Cerebellar nuclear complex (tissue), 1 donor: ENCODE results near the gene GPR137.
"Not testable (repeated sequence)": the region's sequence is repeated elsewhere in the genome, so short reads cannot be mapped to it uniquely, and the experiment has no call there.

Experiments
- DNase-seq, 2 experiments: peaks; one replicate each; lab custom pipeline; 2025; lab: John Stamatoyannopoulos, UW

Gene GPR137

DNA sequence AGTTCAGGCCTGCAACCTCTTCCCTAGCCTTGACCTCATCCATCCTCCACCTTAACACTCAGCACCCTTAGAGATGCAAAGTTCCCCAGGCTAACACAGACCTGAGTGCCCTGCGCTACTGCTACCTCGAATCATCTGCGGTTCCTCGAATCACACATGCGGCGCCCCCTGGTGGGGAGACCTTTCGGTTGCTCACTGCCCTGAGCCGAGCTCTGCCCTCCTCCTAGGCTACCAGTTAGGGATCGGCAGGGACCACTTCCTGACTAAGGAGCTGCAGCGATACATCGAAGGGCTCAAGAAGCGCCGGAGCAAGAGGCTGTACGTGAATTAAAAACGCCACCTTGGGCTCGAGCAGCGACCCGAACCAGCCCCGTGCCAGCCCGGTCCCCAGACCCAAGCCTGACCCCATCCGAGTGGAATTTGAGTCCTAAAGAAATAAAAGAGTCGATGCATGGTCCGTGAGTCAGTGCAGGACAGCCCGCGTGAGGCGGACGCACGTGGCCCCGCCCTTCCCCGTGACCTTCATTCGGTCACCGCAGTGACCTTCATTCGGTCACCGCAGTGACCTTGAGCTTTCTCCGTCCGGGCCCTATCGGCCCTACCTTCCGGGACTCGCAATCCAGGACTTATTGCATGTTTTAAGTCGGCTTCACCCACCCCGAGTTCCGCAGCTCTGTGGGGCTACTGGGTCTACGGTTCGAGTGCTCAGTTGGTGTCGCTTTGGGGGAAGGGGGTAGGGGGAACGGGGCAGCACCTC is 18.8 kb downstream of the GPR137 start:
- DNase-seq = peak; percentile 37 to 64

- peak; percentile 94 for DNase-seq
Measured at GRCh38 chr11:64305075-64305690, 19.5 kb downstream of the GPR137 start, which contains the start of gene ESRRA. ESRRA (plus strand) TSS chr11:64305524; CDS start chr11:64307180, 1,656 bp downstream.

DNA sequence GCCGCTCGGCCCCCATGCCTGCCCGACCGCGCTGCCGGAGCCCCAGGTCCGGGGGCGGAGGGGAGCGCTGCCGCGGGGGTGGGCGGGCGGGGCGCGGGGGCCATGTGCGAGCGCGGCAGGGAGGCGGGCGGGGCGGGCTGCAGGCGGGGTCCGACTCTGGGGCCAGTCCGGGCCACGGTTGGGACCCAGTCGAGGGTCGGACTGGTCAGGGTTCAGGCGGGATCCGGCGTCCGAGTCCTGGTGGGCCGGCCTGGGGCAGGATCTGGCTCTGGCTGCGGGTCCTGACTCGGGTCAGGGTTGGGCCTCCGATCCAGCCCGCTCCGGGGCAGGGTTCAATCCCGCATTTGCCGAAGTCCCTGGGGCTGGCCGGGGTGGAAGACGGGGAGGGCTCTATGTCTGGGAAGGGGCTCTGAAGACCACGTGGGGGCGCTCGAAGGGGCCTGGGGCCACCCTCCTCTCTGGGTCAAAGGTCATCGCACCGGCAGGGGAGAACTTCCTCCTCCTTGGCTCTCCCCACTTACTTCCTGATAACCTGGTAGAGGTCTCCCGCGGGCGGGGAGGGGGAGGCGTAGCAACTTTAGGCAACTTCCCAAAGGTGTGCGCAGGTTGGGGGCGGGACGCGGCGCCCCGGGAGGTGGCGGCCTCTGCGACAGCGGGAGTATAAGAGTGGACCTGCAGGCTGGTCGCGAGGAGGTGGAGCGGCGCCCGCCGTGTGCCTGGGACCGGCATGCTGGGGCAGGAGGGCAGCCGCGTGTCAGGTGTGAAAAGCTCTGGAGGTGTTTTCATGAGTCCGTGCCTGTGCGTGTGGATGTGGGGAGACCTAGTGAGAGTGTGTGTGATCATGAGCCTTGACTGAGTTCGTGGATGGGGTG is 20.3 kb downstream of the GPR137 start:
- DNase-seq = no peak

- DNase-seq = no peak
Measured at GRCh38 chr11:64306563-64306875, 20.9 kb downstream of the GPR137 start.

DNA sequence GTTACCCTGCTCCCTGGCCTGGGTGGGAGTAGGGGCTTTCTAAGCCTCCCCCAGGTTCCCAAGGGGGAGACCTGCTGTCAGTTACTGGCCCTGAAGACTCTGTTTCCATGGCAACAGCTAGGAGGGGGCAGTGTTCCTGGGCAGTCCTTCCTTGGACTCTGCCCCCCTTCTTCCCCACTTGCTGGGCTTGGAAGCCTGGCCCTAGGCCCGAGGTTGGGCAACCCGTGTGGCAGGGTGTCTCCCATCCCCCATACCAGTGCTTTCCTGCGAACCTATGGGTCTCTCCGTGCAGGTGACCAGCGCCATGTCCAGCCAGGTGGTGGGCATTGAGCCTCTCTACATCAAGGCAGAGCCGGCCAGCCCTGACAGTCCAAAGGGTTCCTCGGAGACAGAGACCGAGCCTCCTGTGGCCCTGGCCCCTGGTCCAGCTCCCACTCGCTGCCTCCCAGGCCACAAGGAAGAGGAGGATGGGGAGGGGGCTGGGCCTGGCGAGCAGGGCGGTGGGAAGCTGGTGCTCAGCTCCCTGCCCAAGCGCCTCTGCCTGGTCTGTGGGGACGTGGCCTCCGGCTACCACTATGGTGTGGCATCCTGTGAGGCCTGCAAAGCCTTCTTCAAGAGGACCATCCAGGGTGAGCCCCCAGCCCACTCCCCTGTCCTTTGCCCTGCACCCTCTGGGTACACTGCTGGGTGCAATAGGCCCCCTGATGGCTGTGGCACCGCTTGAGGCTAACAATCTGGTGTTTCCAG is 21.4 kb downstream of the GPR137 start:
- no peak for DNase-seq

DNA sequence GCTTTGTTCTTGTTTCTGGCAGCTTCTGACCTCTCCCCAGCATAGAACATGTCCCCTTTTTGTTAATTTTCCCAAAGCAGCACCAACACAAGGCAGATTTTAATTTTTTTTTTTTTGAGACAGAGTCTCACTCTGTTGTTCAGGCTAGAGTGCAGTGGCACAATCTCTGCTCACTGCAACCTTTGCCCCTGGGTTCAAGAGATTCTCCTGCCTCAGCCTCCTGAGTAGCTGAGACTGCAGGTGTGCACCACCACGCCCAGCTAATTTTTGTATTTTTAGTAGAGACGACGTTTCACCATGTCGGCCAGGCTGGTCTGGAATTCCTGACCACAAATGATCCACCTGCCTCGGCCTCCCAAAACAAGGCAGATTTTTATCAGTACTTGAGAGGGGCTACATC is 22.1 kb downstream of the GPR137 start:
- not testable (repeated sequence) for DNase-seq

GRCh38 chr11:64312947-64313346 is 27.3 kb downstream of the GPR137 start:
- no peak for DNase-seq

DNA sequence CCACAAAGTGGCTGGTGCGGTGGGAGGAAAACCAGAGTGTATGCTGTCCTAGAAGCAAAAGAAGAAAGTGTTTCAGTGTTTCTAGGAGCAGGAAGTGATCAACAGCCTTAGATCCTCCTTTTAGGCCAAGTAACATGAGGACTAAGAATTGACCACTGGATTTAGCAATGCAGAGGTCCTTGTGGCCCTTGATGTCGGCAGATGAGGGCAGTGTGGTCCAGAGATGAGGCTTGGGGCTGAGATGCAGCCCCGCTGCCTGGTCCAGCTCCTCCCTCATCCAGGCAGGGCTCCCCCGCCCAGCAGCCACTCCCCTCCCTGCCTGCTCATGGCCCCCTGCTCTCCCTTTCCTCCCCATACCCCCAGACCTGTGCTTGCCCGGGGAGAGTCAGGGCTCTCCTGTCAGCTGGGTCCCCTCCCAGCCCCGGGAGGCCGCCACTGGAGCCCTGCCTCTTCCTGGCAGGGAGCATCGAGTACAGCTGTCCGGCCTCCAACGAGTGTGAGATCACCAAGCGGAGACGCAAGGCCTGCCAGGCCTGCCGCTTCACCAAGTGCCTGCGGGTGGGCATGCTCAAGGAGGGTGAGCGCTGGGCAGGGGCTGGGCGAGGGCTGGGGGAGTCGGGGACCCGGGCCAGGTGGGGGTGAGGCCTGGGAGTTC is 28.0 kb downstream of the GPR137 start:
- no peak for DNase-seq

DNA sequence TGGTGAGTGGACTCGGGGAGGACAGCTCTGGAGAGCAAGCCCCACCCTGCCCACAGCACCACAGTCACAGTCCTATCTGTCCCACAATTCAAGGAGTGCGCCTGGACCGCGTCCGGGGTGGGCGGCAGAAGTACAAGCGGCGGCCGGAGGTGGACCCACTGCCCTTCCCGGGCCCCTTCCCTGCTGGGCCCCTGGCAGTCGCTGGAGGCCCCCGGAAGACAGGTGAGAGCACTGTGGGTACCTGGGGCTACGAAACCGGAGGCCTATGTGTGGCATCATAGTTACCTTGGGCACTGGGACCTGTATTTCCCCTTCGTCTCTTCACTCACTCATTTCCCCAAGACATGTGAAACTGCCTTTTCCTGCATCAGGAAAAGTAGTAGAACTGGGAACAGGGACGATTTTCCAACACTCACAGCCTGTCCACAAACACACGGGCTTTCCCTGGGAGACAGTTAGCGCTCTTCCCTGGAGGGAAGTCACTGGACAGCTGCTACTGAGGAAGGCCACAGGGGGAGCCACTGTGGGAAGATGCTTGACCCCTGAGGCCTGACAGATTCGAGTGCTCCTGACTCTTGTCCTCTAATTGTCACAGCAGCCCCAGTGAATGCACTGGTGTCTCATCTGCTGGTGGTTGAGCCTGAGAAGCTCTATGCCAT is 28.6 kb downstream of the GPR137 start:
- DNase-seq = no peak

GRCh38 chr11:64314805-64315561 is 29.3 kb downstream of the GPR137 start:
- DNase-seq = no peak

DNA sequence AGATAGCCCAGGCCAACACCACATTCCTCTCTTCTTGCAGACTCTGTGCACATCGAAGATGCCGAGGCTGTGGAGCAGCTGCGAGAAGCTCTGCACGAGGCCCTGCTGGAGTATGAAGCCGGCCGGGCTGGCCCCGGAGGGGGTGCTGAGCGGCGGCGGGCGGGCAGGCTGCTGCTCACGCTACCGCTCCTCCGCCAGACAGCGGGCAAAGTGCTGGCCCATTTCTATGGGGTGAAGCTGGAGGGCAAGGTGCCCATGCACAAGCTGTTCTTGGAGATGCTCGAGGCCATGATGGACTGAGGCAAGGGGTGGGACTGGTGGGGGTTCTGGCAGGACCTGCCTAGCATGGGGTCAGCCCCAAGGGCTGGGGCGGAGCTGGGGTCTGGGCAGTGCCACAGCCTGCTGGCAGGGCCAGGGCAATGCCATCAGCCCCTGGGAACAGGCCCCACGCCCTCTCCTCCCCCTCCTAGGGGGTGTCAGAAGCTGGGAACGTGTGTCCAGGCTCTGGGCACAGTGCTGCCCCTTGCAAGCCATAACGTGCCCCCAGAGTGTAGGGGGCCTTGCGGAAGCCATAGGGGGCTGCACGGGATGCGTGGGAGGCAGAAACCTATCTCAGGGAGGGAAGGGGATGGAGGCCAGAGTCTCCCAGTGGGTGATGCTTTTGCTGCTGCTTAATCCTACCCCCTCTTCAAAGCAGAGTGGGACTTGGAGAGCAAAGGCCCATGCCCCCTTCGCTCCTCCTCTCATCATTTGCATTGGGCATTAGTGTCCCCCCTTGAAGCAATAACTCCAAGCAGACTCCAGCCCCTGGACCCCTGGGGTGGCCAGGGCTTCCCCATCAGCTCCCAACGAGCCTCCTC is 30.2 kb downstream of the GPR137 start:
- DNase-seq = not testable (repeated sequence)

GRCh38 chr11:64316672-64317324 is 31.1 kb downstream of the GPR137 start:
- DNase-seq = no peak

GRCh38 chr11:64317325-64317960 is 31.8 kb downstream of the GPR137 start, which contains the start of gene TRMT112:
TRMT112 (minus strand) TSS chr11:64317559; CDS start chr11:64317526, 33 bp downstream.
- peak; percentile 84 to 95 for DNase-seq

DNA sequence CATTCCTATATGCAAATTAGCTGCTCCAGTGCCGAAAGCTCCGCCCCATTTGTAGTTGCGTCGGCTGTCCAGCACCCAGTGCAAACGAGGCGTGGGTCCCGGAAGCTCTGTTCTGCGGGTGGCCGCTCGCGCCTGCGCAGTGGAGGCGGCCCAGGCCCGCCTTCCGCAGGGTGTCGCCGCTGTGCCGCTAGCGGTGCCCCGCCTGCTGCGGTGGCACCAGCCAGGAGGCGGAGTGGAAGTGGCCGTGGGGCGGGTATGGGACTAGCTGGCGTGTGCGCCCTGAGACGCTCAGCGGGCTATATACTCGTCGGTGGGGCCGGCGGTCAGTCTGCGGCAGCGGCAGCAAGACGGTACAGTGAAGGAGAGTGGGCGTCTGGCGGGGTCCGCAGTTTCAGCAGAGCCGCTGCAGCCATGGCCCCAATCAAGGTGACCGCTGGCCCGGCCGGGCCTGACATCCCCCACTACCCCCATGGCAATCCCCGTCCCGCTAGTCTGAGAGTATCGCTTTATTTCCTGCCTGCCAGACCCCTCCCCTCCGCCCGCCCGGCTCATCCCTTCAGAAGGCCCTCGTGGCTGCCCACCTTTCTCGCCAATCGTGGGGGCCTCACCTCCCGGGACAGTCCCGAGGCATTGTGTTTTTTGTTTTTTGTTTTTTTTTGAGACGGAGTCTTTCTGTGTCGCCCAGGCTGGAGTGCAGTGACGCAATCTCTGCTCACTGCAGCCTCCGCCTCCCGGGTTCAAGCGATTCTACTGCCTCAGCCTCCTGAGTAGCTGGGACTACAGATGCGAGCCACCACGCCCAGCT is 32.5 kb downstream of the GPR137 start, which contains the start of gene PRDX5:
Gene PRDX5 (plus strand): TSS at position 161 of the 805 bp plus-strand sequence. CDS start 95 bp downstream, at position 256.
- peak; percentile 81 to 83 for DNase-seq

DNA sequence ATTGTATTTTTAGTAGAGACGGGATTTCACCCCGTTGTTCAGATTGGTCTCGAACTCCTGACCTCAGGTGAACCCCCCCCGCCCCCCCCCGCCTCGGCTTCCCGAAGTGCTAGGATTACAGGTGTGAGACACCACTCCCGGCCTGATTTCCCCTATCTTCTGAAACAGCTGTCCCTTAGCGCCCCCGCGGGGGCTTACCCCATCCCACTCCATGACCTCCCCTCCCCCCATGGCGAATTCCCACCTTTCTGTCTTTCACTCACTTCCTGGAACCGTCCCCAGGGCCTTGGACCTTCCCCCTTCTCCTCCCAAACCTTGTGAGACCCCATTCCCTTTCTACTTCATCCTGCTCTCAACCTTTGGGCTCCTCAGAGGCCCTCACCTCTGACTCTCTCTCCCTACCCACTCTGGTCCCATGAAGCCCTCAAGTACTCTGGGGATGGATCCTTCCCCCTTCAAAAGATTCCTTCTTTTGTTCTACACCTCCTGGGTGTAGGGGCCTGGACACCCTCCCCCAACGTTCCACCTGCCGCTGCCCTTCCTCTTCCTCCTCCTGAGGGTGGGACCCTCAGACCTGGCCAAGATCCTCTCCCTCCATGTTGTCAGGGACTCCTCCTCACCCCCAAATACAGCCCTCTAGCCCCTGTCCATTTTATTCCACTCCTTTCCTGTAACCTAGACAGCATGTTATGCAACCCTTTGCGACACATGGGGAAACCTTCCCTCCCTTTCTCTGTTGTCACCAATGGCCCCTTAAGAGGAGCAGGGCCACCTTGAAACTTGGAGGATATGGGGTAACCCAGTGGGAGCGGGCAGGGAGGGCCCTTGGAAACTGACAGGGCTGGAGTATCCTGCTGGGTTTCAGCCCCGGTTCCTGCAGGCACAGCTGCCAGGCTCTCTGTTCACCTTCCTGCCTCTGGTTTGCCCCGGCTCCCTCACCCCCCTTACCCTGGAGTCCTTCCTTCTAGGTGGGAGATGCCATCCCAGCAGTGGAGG is 33.4 kb downstream of the GPR137 start:
- DNase-seq = no peak

DNA sequence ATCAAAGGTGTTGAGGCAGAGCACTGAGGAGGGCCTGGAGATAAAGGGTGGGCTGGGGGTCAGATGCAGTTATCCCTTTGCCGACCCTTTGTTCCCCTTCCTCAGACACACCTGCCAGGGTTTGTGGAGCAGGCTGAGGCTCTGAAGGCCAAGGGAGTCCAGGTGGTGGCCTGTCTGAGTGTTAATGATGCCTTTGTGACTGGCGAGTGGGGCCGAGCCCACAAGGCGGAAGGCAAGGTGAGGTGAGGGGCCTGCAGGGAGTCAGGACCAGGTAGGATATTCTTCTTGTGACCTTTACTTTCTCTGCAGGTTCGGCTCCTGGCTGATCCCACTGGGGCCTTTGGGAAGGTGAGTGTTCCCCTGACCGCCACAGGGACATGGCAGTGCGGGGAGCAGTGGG is 34.9 kb downstream of the GPR137 start:
- no peak for DNase-seq
